Neuronal stem cell (in vitro differentiated cells): ENCODE data around the gene CHMP1A.

Experiments used
- DNase-seq: peaks from one replicate; pipeline ENCODE4 v3.0.0-alpha.2; 2013; ENCODE audit warnings: low spot score
- H2AFZ ChIP-seq: one replicate; pipeline ENCODE4 v1.6.1; 2013; ENCODE audit warnings: mild to moderate bottlenecking, low read length, inconsistent platforms
- H2AK5ac ChIP-seq: 2 replicates; pipeline ENCODE4 v1.6.1; 2013; ENCODE audit warnings: low read depth, mild to moderate bottlenecking, inconsistent platforms, low read length, moderate library complexity, mixed read lengths
- H2BK120ac ChIP-seq: 2 replicates; pipeline ENCODE4 v1.6.1; 2013; ENCODE audit warnings: low read depth, mild to moderate bottlenecking, inconsistent platforms, low read length, moderate library complexity, mixed read lengths
- H2BK12ac ChIP-seq: one replicate; pipeline ENCODE4 v1.6.1; 2013; ENCODE audit warnings: low read length, inconsistent platforms
- H2BK15ac ChIP-seq: 2 replicates; pipeline ENCODE4 v1.6.1; 2013; ENCODE audit warnings: mild to moderate bottlenecking, low read length, inconsistent platforms, mixed read lengths
- H2BK5ac ChIP-seq: one replicate; pipeline ENCODE4 v1.6.1; 2013; ENCODE audit warnings: inconsistent platforms, mild to moderate bottlenecking, low read length, moderate library complexity
- H3K14ac ChIP-seq: one replicate; pipeline ENCODE4 v1.6.1; 2013; ENCODE audit warnings: low read length, inconsistent platforms
- H3K18ac ChIP-seq: 2 replicates; pipeline ENCODE4 v1.6.1; 2013; ENCODE audit warnings: low read length, inconsistent platforms
- H3K23ac ChIP-seq: 2 replicates; pipeline ENCODE4 v1.6.1; 2013; ENCODE audit warnings: low read depth, mild to moderate bottlenecking, mixed read lengths, low read length, inconsistent platforms; ENCODE audit not compliant: poor library complexity
- H3K27ac ChIP-seq: replicated peaks from 3 replicates; pipeline ENCODE4 v1.5.1; 2013; ENCODE audit warnings: low read length, inconsistent platforms
- H3K27me3 ChIP-seq, 3 experiments: 2 replicates each; pipeline ENCODE4 v1.6.1; 2013; ENCODE audit warnings: low read length in 3 of 3, mild to moderate bottlenecking in 2 of 3, inconsistent platforms in 1 of 3, low read depth in 1 of 3, mixed read lengths in 1 of 3, moderate library complexity in 1 of 3; ENCODE audit not compliant: control insufficient read depth in 3 of 3, insufficient read depth in 3 of 3
- H3K36me3 ChIP-seq, 2 donors: replicated peaks in 1 of 2; 2 replicates each; pipeline ENCODE4 v1.6.1; 2013; ENCODE audit warnings: low read length in 2 of 2; ENCODE audit not compliant: control insufficient read depth in 2 of 2, insufficient read depth in 2 of 2
- H3K4ac ChIP-seq: 2 replicates; pipeline ENCODE4 v1.6.1; 2013; ENCODE audit warnings: inconsistent platforms, mild to moderate bottlenecking, low read length, moderate library complexity
- H3K4me1 ChIP-seq, 2 donors: 1 replicate in 1 of 2; 2 replicates in 1 of 2; pipeline ENCODE4 v1.6.1; 2013; ENCODE audit warnings: low read length in 2 of 2, low read depth in 1 of 2; ENCODE audit not compliant: control insufficient read depth in 2 of 2, insufficient read depth in 1 of 2
- H3K4me2 ChIP-seq: one replicate; pipeline ENCODE4 v1.6.1; 2013; ENCODE audit warnings: mild to moderate bottlenecking, low read length, inconsistent platforms; ENCODE audit not compliant: insufficient read depth, poor library complexity, severe bottlenecking
- H3K4me3 ChIP-seq, 2 donors: 2 replicates each; pipeline ENCODE4 v1.5.1; 2013; ENCODE audit warnings: low read length in 2 of 2, mild to moderate bottlenecking in 2 of 2, inconsistent platforms in 1 of 2, moderate library complexity in 1 of 2
- H3K79me1 ChIP-seq: one replicate; pipeline ENCODE4 v1.6.1; 2013; ENCODE audit warnings: low read depth, mild to moderate bottlenecking, inconsistent platforms, low read length, moderate library complexity
- H3K9ac ChIP-seq: one replicate; pipeline ENCODE4 v1.6.1; 2013; ENCODE audit warnings: mild to moderate bottlenecking, low read depth, low read length, inconsistent platforms; ENCODE audit not compliant: poor library complexity
- H3K9me3 ChIP-seq, 2 donors: replicated peaks in 1 of 2; 2 replicates each; pipeline versions ENCODE3 to v1.6.1; 2013; ENCODE audit warnings: low read length in 2 of 2, mild to moderate bottlenecking in 2 of 2, inconsistent platforms in 1 of 2, low read depth in 1 of 2, mixed read lengths in 1 of 2, moderate library complexity in 1 of 2; ENCODE audit not compliant: control insufficient read depth in 2 of 2, insufficient read depth in 1 of 2
- H4K8ac ChIP-seq: one replicate; pipeline ENCODE4 v1.6.1; 2013; ENCODE audit warnings: low read depth, mild to moderate bottlenecking, inconsistent platforms, low read length, moderate library complexity
- H4K91ac ChIP-seq: one replicate; pipeline ENCODE4 v1.6.1; 2013; ENCODE audit warnings: low read length, low read depth, mild to moderate bottlenecking, inconsistent platforms; ENCODE audit not compliant: poor library complexity
- WGBS, 2 donors: extraction: QIAGEN DNeasy Blood & Tissue Kit; methylation state at CpG; one replicate each; pipeline ENCODE4 v1.1.7; 2013; ENCODE audit warnings: missing lambda C conversion rate in 2 of 2, mixed read lengths in 1 of 2; ENCODE audit not compliant: insufficient read length in 2 of 2, insufficient replicate concordance in 1 of 2; ENCODE audit errors: extremely low coverage in 2 of 2; 5-methylcytosine and 5-hydroxymethylcytosine counted together

The CHMP1A gene

DNA sequence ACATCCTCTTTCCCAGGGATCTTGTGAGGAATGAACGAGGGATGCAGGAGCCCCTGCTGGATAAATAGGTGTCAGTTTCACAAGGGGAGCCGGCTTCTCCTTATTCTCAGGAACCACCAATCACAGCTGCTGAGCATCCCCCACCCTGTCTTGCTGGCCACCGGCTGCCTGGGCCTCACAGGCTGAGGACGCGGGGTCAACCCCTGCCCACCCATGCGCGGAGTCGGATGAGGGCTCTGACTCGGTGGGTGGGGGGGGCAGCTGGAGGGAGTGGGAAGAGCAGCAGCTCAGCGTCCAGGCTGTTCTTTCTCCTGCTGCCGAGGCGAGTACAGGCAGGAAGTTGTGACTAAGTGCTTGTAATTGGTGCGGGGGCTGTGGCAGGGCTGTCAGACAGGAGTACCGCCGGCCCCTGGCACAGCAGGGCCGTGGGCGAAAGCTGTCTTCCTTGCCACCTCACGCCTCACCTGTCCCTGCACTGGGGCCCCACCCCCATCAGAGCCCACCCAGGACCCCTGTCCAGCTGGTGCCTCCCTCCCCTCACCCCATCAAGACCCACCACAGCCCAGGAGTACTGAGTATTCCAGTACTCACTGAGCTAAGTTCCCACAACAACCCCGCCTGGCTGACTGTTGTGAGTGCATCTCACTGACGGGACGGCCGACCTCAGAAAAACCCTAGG lies 55.1 kb downstream of the CHMP1A start:
- Histone ChIP-seq H2AK5ac (peak overlapping the region; percentile 93), H3K18ac (peak overlapping the region; percentile 69), H3K27ac (no peak overlapping the region), H3K4me1 (peaks cover 20 to 35% of the 10 kb centered on the region in 2 donors), H2BK120ac (no peak overlapping the region), H2BK5ac (no peak overlapping the region), H3K23ac (peak overlapping the region; percentile 73), H2AFZ (peak overlapping the region; percentile 53), H2BK12ac (peak overlapping the region; percentile 5), H2BK15ac (peak overlapping the region; percentile 58), H3K36me3 (no peaks in the 10 kb centered on the region), H3K9ac (no peak overlapping the region), H3K4ac (peak overlapping the region; percentile 53), H3K9me3 (no peaks in the 10 kb centered on the region), H3K14ac (peak overlapping the region; percentile 56), H3K4me3 (peak overlapping the region in 1 of 2 donors; percentile 12), H3K27me3 (peaks cover 0 to 4% (median 0%) of the 10 kb centered on the region in 3 experiments), H4K91ac (no peak overlapping the region), H3K4me2 (peak overlapping the region; percentile 49), H4K8ac (no peak overlapping the region), H3K79me1 (no peaks in the 10 kb centered on the region)
- no CpG with 5 or more reads among the region's 22 CpGs for WGBS, 2 donors
- DNase-seq, result peak; percentile 70

DNA sequence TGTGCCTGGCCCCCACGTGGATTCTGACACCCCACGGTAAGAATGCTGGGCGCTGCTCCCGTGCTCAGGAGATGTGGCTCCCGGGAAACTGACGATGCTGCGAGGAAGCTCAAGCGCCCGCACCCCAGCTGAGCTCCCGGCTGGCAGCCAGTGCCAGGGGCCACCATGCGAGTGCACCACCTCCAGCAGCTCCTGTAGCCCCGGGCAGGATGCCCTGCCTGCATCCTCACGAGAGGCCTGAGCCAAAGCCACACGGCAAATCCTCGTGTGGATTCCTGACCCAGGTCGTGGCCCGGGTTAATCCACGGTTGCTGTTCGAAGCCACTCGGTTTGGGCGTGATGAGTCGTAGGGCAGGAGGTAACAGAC lies 55.6 kb downstream of the CHMP1A start:
- no peak overlapping the region for H2BK120ac ChIP-seq
- no peak overlapping the region for H4K8ac ChIP-seq
- H3K27me3 ChIP-seq, result peaks cover 0 to 4% (median 0%) of the 10 kb centered on the region in 3 experiments
- no peak overlapping the region for H3K9ac ChIP-seq
- H2AFZ ChIP-seq, result peak overlapping the region; percentile 53
- no peaks in the 10 kb centered on the region for H3K36me3 ChIP-seq
- no peak overlapping the region for H3K27ac ChIP-seq
- peak overlapping the region; percentile 96 for H3K18ac ChIP-seq
- no peak overlapping the region for H2BK5ac ChIP-seq
- H2AK5ac ChIP-seq, result peak overlapping the region; percentile 93
- H2BK15ac ChIP-seq, result peak overlapping the region; percentile 58
- peak overlapping the region; percentile 56 for H3K14ac ChIP-seq
- no peak overlapping the region for H4K91ac ChIP-seq
- no peak for DNase-seq
- H3K9me3 ChIP-seq, result no peaks in the 10 kb centered on the region
- peaks cover 20 to 35% of the 10 kb centered on the region in 2 donors for H3K4me1 ChIP-seq
- H3K23ac ChIP-seq, result no peak overlapping the region
- no peaks in the 10 kb centered on the region for H3K79me1 ChIP-seq
- no peak overlapping the region for H3K4me3 ChIP-seq
- WGBS, 2 donors, result no CpG with 5 or more reads among the region's 22 CpGs
- H3K4ac ChIP-seq, result no peak overlapping the region
- H3K4me2 ChIP-seq, result no peak overlapping the region
- peak overlapping the region; percentile 90 for H2BK12ac ChIP-seq

DNA sequence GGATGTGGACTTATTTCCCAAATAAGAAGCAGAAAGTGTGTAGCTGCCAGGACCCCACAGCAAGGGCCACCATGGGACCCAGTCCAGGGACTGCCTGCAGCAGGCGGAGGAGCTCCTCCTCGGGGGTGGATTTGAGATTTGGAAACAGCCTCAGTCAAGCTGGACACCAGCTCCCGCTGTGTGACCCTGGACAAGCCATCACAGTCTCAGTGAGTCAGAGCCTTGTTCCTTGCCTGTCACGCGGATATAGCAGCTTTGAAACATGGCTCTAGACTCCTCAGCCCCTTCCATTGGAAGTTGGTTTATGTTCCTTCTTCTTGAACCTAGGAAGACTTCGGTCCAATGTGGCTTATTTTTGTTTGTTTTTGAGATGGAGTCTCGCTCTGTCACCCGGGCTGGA lies 56.6 kb downstream of the CHMP1A start:
- Histone ChIP-seq H3K9ac (no peak overlapping the region), H2BK12ac (no peak overlapping the region), H2BK120ac (no peak overlapping the region), H3K9me3 (no peaks in the 10 kb centered on the region), H3K4ac (no peak overlapping the region), H3K23ac (no peak overlapping the region), H3K4me1 (peaks cover 20 to 35% of the 10 kb centered on the region in 2 donors), H4K91ac (no peak overlapping the region), H4K8ac (no peak overlapping the region), H3K4me3 (no peak overlapping the region), H3K27ac (no peak overlapping the region), H2AK5ac (no peak overlapping the region), H2AFZ (peak overlapping the region; percentile 17), H3K18ac (no peak overlapping the region), H3K4me2 (no peak overlapping the region), H2BK5ac (no peak overlapping the region), H3K27me3 (peaks cover 0 to 4% (median 0%) of the 10 kb centered on the region in 3 experiments), H2BK15ac (peak overlapping the region; percentile 59), H3K79me1 (no peaks in the 10 kb centered on the region), H3K14ac (no peak overlapping the region), H3K36me3 (no peaks in the 10 kb centered on the region)
- no peak for DNase-seq
- no CpG with 5 or more reads among the region's 8 CpGs for WGBS, 2 donors

- H3K27ac ChIP-seq, result no peak overlapping the region
- peak overlapping the region; percentile 89 for H2AK5ac ChIP-seq
- no peaks in the 10 kb centered on the region for H3K79me1 ChIP-seq
- no peak overlapping the region for H3K4me2 ChIP-seq
- no CpG with 5 or more reads among the region's 12 CpGs for WGBS, 2 donors
- H2AFZ ChIP-seq, result no peak overlapping the region
- H3K23ac ChIP-seq, result peak overlapping the region; percentile 83
- H4K8ac ChIP-seq, result no peak overlapping the region
- H4K91ac ChIP-seq, result no peak overlapping the region
- peak overlapping the region; percentile 59 for H2BK15ac ChIP-seq
- peaks cover 20 to 35% of the 10 kb centered on the region in 2 donors for H3K4me1 ChIP-seq
- H2BK120ac ChIP-seq, result no peak overlapping the region
- H3K9ac ChIP-seq, result peak overlapping the region; percentile 87
- peaks cover 0 to 2% of the 10 kb centered on the region in 2 donors for H3K9me3 ChIP-seq
- H3K14ac ChIP-seq, result no peak overlapping the region
- peaks cover 0 to 4% (median 0%) of the 10 kb centered on the region in 3 experiments for H3K27me3 ChIP-seq
- H3K4me3 ChIP-seq, result no peak overlapping the region
- H3K36me3 ChIP-seq, result no peaks in the 10 kb centered on the region
- H3K18ac ChIP-seq, result peak overlapping the region; percentile 77
- DNase-seq, result no peak
- H2BK5ac ChIP-seq, result no peak overlapping the region
- H2BK12ac ChIP-seq, result peak overlapping the region; percentile 86
- H3K4ac ChIP-seq, result no peak overlapping the region
Measured at GRCh38 chr16:89600427-89600826, 57.1 kb downstream of the CHMP1A start.
